Measurements from ENCODE around the gene B3GAT2. TPM values are rescaled to one million over a fixed set of nuclear protein-coding genes. Genes with fewer than 3 reads are reported as not detected.

B3GAT2 gene
- polyA plus RNA-seq, 1 experiment = 0.01 TPM

DNA sequence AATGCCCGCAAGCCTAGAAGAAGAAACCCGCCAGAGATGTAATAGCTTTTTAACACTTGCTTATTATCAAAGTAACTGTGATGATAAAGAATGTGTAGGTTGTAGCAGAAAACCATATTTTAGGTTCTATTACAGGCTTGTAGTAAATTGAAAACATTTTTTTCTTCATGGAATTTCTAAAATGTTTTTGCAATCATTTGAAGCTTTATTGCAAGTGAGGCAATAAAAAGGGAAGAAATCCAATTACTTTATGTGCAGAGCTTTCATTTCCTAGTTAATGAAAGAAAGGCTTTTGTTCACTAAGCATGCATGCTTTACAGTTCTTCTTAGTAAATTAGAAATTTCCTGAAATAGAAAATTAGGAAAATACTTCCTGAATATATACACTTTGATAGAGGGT, 135.1 kb downstream of the B3GAT2 start:
- CTCF ChIA-PET = interaction anchor here (0.7 to 1.5 kb wide), 4 partner anchors 13 to 39 kb away, joined by 3 to 4 read pairs (median 3); no protein-coding TSS in a partner anchor
- no peaks in the 10 kb centered on the region for H3K36me3 ChIP-seq (ENCODE audit: control insufficient read depth, insufficient read depth, low read length)
- no peak overlapping the region for H3K4me3 ChIP-seq (ENCODE audit: low read depth, low read length)
- no peaks in the 10 kb centered on the region for H3K27me3 ChIP-seq (ENCODE audit: control insufficient read depth, insufficient read depth, low read length)
- no peak for DNase-seq (ENCODE audit: low read depth)
- POLR2A ChIA-PET = no interaction called here
- TF ChIP-seq CTCF (IDR thresholded peaks at IDR 0.05; ENCODE audit: insufficient read depth, low read depth, low read length) = no peak

DNA sequence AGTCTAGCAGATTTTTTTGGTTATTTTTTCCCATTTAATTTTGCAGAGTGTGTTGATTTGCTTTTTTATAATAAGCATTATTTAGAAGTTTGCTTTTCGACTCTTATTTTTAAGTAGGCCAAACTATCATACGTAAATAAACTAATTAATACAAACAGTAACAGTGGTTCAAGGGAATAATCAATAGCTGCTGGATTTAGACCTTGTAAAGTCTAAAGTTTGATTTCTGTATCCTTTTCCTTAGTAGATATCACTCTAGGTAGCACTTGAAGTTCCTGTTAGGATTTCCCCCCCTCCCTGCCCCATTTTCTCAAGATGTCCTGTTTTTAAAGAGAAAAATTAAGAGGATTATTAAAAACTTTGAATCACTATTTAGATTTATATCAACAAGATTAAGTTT, 136.1 kb downstream of the B3GAT2 start:
- CTCF ChIA-PET = no interaction called here
- H3K4me3 ChIP-seq (ENCODE audit: low read depth, low read length) = no peak overlapping the region
- TF ChIP-seq CTCF (IDR thresholded peaks at IDR 0.05; ENCODE audit: insufficient read depth, low read depth, low read length) = no peak
- DNase-seq (ENCODE audit: low read depth) = no peak
- POLR2A ChIA-PET = no interaction called here
- H3K36me3 ChIP-seq (ENCODE audit: control insufficient read depth, insufficient read depth, low read length) = no peaks in the 10 kb centered on the region
- H3K27me3 ChIP-seq (ENCODE audit: control insufficient read depth, insufficient read depth, low read length) = no peaks in the 10 kb centered on the region

- DNase-seq (ENCODE audit: low read depth) = no peak
- no peak for TF ChIP-seq CTCF (IDR thresholded peaks at IDR 0.05; ENCODE audit: insufficient read depth, low read depth, low read length)
- no peaks in the 10 kb centered on the region for H3K36me3 ChIP-seq (ENCODE audit: control insufficient read depth, insufficient read depth, low read length)
- ChIA-PET CTCF (no interaction called here), POLR2A (no interaction called here)
- H3K27me3 ChIP-seq (ENCODE audit: control insufficient read depth, insufficient read depth, low read length) = no peaks in the 10 kb centered on the region
- H3K4me3 ChIP-seq (ENCODE audit: low read depth, low read length) = no peak overlapping the region
Measured at GRCh38 chr6:70819646-70820045, 137.2 kb downstream of the B3GAT2 start.

- POLR2A ChIA-PET = no interaction called here
- no peaks in the 10 kb centered on the region for H3K27me3 ChIP-seq (ENCODE audit: control insufficient read depth, insufficient read depth, low read length)
Measured at GRCh38 chr6:70813885-70814284, 143.0 kb downstream of the B3GAT2 start.

DNA sequence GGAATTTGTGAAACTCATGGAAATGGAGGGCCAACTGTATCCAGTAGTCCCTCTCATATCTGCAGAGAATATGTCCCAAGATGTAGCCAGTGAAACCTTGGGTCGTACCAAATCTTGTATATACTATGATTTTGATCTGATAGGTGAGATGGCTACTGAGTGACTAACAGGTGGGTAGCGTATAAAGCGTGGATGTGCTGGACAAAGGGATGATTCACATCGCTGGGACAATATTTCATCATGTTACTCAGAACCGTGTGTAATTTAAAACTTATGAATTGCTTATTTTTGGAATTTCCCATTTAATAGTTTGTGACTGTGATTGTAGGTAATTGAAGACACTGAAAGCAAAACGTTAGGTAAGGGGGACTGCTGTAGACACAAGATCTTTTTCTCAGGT, 145.1 kb downstream of the B3GAT2 start:
- POLR2A ChIA-PET = no interaction called here
- Histone ChIP-seq H3K4me3 (ENCODE audit: low read depth, low read length) (no peak overlapping the region), H3K36me3 (ENCODE audit: control insufficient read depth, insufficient read depth, low read length) (no peaks in the 10 kb centered on the region; the same call in 1 of the 2 replicates), H3K27me3 (ENCODE audit: control insufficient read depth, insufficient read depth, low read length) (no peaks in the 10 kb centered on the region)
- no peak for DNase-seq (ENCODE audit: low read depth)
- no peak for TF ChIP-seq CTCF (IDR thresholded peaks at IDR 0.05; ENCODE audit: insufficient read depth, low read depth, low read length)
- CTCF ChIA-PET = no interaction called here

More at GRCh38 chr6:70813885-70814284, 143.0 kb downstream of the B3GAT2 start:
- TF ChIP-seq CTCF (IDR thresholded peaks at IDR 0.05; ENCODE audit: insufficient read depth, low read depth, low read length) = no peak
- no peaks in the 10 kb centered on the region for H3K36me3 ChIP-seq (ENCODE audit: control insufficient read depth, insufficient read depth, low read length)
- CTCF ChIA-PET = no interaction called here
- no peak for DNase-seq (ENCODE audit: low read depth)
- H3K4me3 ChIP-seq (ENCODE audit: low read depth, low read length) = no peak overlapping the region
